ENCODE measurements around the gene KAT8. TPM values are rescaled to one million over a fixed set of nuclear protein-coding genes. Genes with fewer than 3 reads are reported as not detected.
A peak's percentile ranks its signal among the peaks of the same experiment; 100 is the strongest.
"Not testable (repeated sequence)": the region's sequence is repeated elsewhere in the genome, so short reads cannot be mapped to it uniquely, and the experiment has no call there.

KAT8 gene
- total RNA-seq, 1 donor from 2014 or later, result 113 TPM

DNA sequence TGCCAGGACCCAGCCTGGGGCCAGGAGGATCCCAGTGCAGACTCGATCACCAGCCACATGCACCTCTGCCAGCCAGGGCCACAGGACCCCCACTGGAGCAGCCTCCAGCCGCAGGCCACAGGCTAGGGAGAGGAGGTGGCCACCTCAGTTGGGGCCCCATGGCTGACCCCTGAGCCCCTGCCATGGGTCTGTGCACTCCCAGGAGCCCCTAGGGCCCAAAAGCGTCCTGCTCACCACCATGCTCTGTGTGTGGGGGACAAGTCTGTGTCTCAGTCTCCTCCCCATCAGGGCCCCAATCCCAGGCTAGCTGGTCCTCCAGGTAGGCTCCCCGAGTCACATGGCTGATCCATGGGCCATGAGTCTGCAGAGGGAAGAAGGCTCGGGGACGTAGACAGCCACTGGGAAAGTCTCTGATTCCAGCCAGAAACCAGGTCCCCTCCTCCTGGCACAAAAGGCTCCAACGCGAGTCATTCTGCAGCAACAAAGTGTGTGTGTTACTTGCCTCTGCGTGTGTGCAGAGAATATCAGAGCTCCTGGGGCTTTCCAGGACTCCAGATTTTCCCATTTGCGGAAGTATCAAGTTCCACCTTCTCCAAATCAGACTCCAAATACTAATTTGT, 24.1 kb downstream of the KAT8 start:
- TF ChIP-seq, protein P1, sequence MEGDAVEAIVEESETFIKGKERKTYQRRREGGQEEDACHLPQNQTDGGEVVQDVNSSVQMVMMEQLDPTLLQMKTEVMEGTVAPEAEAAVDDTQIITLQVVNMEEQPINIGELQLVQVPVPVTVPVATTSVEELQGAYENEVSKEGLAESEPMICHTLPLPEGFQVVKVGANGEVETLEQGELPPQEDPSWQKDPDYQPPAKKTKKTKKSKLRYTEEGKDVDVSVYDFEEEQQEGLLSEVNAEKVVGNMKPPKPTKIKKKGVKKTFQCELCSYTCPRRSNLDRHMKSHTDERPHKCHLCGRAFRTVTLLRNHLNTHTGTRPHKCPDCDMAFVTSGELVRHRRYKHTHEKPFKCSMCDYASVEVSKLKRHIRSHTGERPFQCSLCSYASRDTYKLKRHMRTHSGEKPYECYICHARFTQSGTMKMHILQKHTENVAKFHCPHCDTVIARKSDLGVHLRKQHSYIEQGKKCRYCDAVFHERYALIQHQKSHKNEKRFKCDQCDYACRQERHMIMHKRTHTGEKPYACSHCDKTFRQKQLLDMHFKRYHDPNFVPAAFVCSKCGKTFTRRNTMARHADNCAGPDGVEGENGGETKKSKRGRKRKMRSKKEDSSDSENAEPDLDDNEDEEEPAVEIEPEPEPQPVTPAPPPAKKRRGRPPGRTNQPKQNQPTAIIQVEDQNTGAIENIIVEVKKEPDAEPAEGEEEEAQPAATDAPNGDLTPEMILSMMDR (IDR thresholded peaks at IDR 0.05), result no peak
- intact Hi-C loops (cut with DNase I), result loop anchor here (1.0 to 5.0 kb wide), 8 partner anchors 24 to 731 kb away; partner anchors contain the start of genes BCKDK, FUS, KAT8 and STX4
- Histone ChIP-seq H3K27ac (peak overlapping the region; percentile 80 to 83), H3K9me3 (no peaks in the 10 kb centered on the region), H3K36me3 (no peaks in the 10 kb centered on the region), H3K27me3 (no peaks in the 10 kb centered on the region), H3K4me3 (peak overlapping the region; percentile 18 to 25), H3K4me1 (peaks cover 6 to 24% of the 10 kb centered on the region in 2 donors)
- peak; percentile 55 to 79 for DNase-seq (ENCODE audit: low spot score in 2 of 2)

DNA sequence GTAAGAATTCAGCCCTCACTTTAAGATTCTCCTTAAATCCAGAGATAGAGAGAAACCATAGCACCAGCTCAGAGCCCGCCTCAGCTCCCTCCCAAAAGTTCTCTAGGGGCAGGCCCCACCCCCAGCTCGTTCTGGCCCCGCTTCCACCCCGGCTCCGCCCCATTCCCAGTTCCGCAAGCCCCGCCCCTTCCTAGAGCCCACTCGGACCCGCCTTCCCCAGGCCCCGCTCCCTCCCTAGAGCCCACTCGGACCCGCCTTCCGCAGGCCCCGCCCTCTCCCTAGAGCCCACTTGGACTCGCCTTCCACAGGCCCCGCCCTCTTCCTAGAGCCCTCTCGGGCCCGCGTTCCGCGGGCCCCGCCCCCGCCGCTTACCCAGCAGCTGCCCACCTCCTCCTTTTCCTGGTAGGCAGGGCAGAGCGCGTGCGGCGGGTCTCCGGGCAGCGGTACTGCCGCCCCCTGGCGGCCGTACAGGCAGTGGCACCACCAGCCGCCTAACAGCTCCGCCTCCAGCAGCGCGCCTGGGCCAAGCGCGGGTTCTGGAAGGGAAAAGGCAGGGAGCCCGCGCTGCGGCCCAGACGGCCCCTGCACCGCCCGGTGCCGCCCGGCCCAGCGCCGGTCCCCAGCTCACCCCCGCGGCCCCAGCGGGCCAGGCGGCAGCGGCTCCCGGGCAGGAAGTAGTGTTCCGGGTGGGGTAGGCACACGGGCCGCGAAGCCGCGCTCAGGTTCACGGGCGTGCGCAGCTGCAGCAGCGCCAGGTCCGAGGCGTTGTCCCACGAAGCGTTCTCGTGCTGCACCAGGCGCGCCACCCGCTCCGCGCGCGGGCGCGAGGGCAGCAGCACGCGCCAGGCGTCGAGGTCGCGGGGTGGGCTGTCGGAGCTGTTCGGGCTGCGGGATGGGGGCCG, 24.9 kb downstream of the KAT8 start:
- peak; percentile 97 to 99 for DNase-seq (ENCODE audit: low spot score in 2 of 2)
- intact Hi-C loops (cut with DNase I), result loop anchor here (1.0 to 5.0 kb wide), 9 partner anchors 25 to 730 kb away; partner anchors contain the start of genes BCKDK, FUS, HSD3B7 and KAT8
- Histone ChIP-seq H3K4me3 (peak overlapping the region; percentile 59 to 73), H3K36me3 (no peaks in the 10 kb centered on the region), H3K9me3 (no peaks in the 10 kb centered on the region), H3K27me3 (no peaks in the 10 kb centered on the region), H3K27ac (peak overlapping the region; percentile 80 to 83), H3K4me1 (peaks cover 6 to 24% of the 10 kb centered on the region in 2 donors)
- TF ChIP-seq, protein P1 (IDR thresholded peaks at IDR 0.05), result peak; percentile 93 to 99 (median 96)

DNA sequence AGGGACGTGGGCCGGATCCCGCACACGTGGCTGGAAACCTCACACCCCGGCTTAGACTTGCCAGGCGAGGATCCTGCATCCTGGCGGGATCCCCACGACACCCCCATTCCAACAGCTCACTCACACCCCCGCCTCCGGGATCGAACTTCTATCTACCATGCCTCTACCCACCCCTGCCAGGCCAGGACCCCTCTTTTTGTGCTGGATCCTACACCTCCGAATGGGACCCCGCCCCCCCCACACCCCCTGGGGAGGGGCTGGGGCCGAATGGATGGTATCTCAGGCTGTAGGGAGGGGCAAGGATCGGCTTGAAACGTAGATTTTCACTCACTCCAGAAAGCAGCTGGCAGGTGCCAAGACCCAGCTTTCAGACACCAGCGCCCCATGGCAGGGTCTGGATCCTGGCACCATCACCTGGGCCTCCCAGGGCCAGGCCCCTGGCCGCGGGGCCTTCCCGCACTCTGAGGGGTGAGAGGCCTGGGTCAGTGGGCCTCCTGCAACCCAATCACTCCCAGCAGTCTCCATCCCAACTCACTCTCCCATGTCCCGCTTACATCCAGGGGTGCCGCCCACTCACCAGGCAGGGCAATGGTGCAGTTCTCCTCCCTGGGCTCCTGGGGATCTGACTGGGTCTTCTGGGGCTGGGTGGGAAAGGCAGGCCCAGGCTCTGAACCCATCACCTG, 25.7 kb downstream of the KAT8 start:
- H3K27me3 ChIP-seq, result no peaks in the 10 kb centered on the region
- H3K4me1 ChIP-seq, result peaks cover 6 to 21% of the 10 kb centered on the region in 2 donors
- H3K4me3 ChIP-seq, result peak overlapping the region; percentile 59 to 73
- TF ChIP-seq, protein P1 (IDR thresholded peaks at IDR 0.05), result no peak
- H3K27ac ChIP-seq, result peak overlapping the region; percentile 44 to 64
- H3K36me3 ChIP-seq, result no peaks in the 10 kb centered on the region
- no peaks in the 10 kb centered on the region for H3K9me3 ChIP-seq
- DNase-seq (ENCODE audit: low spot score in 2 of 2), result no peak
- intact Hi-C loops (cut with DNase I), result loop anchor here (1.0 to 5.0 kb wide), 3 partner anchors 34 to 729 kb away; partner anchors contain the start of genes BCKDK, HSD3B7 and ZNF267

DNA sequence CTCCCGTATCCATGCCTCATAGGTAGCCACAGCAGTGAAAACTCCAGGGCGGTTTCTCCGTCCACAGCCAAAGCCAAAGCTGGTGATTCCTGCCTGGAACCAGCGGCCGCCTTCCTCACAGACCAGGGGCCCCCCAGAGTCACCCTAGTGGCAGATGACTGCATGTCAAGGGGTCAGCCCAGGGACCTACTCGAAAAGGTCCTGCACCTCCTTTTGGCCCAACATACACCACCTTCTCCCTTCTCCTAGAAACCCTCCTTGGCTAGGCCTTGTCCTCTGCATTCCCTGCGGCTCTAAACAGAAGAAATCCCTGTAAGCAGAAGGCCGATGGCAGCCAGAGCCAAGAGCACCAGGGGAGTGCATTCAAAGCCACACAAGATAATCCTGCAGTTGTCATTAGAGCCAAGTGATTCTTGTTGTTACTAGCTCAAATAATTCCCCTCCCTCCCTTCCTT, 26.3 kb downstream of the KAT8 start:
- no peak overlapping the region for H3K4me3 ChIP-seq
- intact Hi-C loops (cut with DNase I), result loop anchor here (1.0 to 5.0 kb wide), 3 partner anchors 35 to 729 kb away; partner anchors contain the start of genes BCKDK, HSD3B7 and ZNF267
- peaks cover 6 to 18% of the 10 kb centered on the region in 2 donors for H3K4me1 ChIP-seq
- no peaks in the 10 kb centered on the region for H3K27me3 ChIP-seq
- H3K36me3 ChIP-seq, result no peaks in the 10 kb centered on the region
- DNase-seq (ENCODE audit: low spot score in 2 of 2), result no peak
- no peak overlapping the region for H3K27ac ChIP-seq
- TF ChIP-seq, protein P1 (IDR thresholded peaks at IDR 0.05), result no peak
- no peaks in the 10 kb centered on the region for H3K9me3 ChIP-seq

DNA sequence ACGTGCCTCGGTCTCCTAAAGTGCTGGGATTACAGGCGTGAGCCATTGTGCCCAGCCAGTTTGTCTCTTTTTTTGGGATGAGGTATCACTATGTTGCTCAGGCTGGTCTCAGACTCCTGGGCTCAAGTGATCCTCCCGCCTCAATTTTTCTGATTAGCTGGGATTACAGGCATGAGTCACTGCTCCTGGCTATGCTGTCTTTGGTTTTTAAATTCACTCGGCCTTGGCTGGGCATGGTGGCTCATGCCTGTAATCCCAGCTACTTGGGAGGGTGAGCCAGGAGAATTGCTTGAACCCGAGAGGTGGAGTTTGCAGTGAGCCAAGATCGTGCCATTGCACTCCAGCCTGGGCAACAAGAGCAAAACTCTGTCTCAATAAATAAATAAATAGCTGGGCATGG, 27.0 kb downstream of the KAT8 start:
- H3K27me3 ChIP-seq; DNase-seq (ENCODE audit: low spot score in 2 of 2); H3K4me3 ChIP-seq; H3K27ac ChIP-seq; H3K9me3 ChIP-seq; H3K36me3 ChIP-seq: not testable (repeated sequence)
- peaks cover 6 to 13% of the 10 kb centered on the region in 2 donors for H3K4me1 ChIP-seq
- intact Hi-C loops (cut with DNase I), result loop anchor here (5.0 kb wide), 1 partner anchor 728 kb away; the partner anchor contains the start of gene ZNF267
